ENCODE data around the gene NUP85. TPM values are rescaled to one million over a fixed set of nuclear protein-coding genes. Genes with fewer than 3 reads are reported as not detected.

The NUP85 gene
- polyA plus RNA-seq, 1 of the 3 experiments (the other 2 are of a cell fraction): 80.5 TPM

DNA sequence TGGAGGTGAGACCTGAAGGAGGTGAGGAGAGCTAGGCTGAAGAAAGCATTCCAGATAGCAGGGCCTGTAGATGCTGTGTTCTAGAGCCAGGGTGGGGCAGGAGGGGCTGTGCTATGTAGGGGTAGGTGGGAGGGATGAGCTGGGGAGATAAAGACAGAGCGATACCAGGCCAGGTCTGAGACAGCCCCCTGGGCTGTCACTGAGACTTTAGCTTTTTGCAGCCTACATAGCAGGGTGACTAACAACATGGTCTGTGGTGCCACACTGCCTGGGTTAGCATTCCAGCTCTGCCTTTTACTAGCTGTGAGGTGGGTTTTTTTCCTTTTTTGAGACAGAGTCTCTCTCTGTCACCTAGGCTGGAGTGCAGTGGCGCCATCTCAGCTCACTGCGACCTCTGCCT lies 14.3 kb downstream of the NUP85 start:
- CTCF ChIA-PET: interaction anchor here (1.0 to 14.9 kb wide), 8 partner anchors 11 to 231 kb away, joined by 3 to 136 read pairs (median 4); partner anchors contain the start of genes GGA3 and MRPS7
- POLR2A ChIA-PET: no interaction called here

DNA sequence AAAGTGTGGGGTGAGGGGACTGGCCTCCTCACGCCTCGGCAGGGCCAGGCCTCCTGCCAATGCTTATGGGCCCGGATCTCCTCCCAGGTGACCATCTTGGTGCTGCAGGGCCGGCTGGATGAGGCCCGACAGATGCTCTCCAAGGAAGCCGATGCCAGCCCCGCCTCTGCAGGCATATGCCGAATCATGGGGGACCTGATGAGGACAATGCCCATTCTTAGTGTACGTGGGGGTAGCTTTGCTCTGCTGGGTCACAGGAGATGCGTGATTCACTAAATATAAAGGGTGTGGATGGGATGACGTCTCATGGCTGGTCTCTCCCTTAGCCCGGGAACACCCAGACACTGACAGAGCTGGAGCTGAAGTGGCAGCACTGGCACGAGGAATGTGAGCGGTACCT lies 19.5 kb downstream of the NUP85 start:
- Histone ChIP-seq H3F3A (replicated peaks; ENCODE audit: insufficient read depth) (no peaks in the 10 kb centered on the region), H3K9me3 (no peaks in the 10 kb centered on the region), H4K20me1 (ENCODE audit: insufficient read depth) (no peaks in the 10 kb centered on the region), H3K27ac (ENCODE audit: low read depth in 2 of 2, low read length in 1 of 2) (no peak overlapping the region), H2AFZ (ENCODE audit: low read depth) (no peak overlapping the region), H3K4me3 (ENCODE audit: low read depth in 2 of 2, low read length in 1 of 2) (no peak overlapping the region), H3K4me1 (ENCODE audit: control insufficient read depth in 1 of 2, insufficient read depth in 2 of 2, low read depth in 1 of 2, low read length in 1 of 2) (no peaks in the 10 kb centered on the region), H3K36me3 (replicated peaks in 1 of 2; ENCODE audit: control insufficient read depth in 1 of 2, insufficient read depth in 2 of 2, low read length in 1 of 2) (peaks cover 37 to 43% of the 10 kb centered on the region in 2 experiments), H3K79me2 (ENCODE audit: insufficient read depth) (peaks cover 12% of the 10 kb centered on the region), H3K9me2 (no peaks in the 10 kb centered on the region), H3K27me3 (ENCODE audit: insufficient read depth) (no peaks in the 10 kb centered on the region), H3K9ac (no peak overlapping the region), H3K4me2 (no peak overlapping the region)
- ChIA-PET POLR2A (no interaction called here), CTCF (interaction anchor here (6.2 to 14.9 kb wide), 2 partner anchors 12 to 23 kb away, joined by 34 to 136 read pairs; no protein-coding TSS in a partner anchor)
- WGBS (ENCODE audit: low lambda C conversion rate): 90% methylated on average over 14 of the region's 14 CpGs
- TF ChIP-seq, protein P1, sequence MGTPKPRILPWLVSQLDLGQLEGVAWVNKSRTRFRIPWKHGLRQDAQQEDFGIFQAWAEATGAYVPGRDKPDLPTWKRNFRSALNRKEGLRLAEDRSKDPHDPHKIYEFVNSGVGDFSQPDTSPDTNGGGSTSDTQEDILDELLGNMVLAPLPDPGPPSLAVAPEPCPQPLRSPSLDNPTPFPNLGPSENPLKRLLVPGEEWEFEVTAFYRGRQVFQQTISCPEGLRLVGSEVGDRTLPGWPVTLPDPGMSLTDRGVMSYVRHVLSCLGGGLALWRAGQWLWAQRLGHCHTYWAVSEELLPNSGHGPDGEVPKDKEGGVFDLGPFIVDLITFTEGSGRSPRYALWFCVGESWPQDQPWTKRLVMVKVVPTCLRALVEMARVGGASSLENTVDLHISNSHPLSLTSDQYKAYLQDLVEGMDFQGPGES (IDR thresholded peaks at IDR 0.05; ENCODE audit: low read depth, low read length): no peak
- no peak for TF ChIP-seq ELF1 (IDR thresholded peaks at IDR 0.05)
- TF ChIP-seq, protein P2, sequence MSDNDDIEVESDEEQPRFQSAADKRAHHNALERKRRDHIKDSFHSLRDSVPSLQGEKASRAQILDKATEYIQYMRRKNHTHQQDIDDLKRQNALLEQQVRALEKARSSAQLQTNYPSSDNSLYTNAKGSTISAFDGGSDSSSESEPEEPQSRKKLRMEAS (IDR thresholded peaks at IDR 0.05; ENCODE audit: low read depth): no peak
- no peak for TF ChIP-seq TCF12 (IDR thresholded peaks at IDR 0.05)
- no peak for TF ChIP-seq FOXM1 (IDR thresholded peaks at IDR 0.05; ENCODE audit: low read depth)
- TF ChIP-seq CHD2 (IDR thresholded peaks at IDR 0.05; ENCODE audit: low read length, partially characterized antibody): no peak
- TF ChIP-seq, protein P3, sequence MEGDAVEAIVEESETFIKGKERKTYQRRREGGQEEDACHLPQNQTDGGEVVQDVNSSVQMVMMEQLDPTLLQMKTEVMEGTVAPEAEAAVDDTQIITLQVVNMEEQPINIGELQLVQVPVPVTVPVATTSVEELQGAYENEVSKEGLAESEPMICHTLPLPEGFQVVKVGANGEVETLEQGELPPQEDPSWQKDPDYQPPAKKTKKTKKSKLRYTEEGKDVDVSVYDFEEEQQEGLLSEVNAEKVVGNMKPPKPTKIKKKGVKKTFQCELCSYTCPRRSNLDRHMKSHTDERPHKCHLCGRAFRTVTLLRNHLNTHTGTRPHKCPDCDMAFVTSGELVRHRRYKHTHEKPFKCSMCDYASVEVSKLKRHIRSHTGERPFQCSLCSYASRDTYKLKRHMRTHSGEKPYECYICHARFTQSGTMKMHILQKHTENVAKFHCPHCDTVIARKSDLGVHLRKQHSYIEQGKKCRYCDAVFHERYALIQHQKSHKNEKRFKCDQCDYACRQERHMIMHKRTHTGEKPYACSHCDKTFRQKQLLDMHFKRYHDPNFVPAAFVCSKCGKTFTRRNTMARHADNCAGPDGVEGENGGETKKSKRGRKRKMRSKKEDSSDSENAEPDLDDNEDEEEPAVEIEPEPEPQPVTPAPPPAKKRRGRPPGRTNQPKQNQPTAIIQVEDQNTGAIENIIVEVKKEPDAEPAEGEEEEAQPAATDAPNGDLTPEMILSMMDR (IDR thresholded peaks at IDR 0.05): no peak
- TF ChIP-seq MXI1 (IDR thresholded peaks at IDR 0.05; ENCODE audit: low read depth, low read length): no peak
- TF ChIP-seq GATA2 (CRISPR knock-in tag; IDR thresholded peaks at IDR 0.05): no peak
- TF ChIP-seq YY1 (IDR thresholded peaks at IDR 0.05; ENCODE audit: low read depth): no peak
- no peak for TF ChIP-seq RAD21 (IDR thresholded peaks at IDR 0.05; ENCODE audit: low read length)
- TF ChIP-seq, protein P4, sequence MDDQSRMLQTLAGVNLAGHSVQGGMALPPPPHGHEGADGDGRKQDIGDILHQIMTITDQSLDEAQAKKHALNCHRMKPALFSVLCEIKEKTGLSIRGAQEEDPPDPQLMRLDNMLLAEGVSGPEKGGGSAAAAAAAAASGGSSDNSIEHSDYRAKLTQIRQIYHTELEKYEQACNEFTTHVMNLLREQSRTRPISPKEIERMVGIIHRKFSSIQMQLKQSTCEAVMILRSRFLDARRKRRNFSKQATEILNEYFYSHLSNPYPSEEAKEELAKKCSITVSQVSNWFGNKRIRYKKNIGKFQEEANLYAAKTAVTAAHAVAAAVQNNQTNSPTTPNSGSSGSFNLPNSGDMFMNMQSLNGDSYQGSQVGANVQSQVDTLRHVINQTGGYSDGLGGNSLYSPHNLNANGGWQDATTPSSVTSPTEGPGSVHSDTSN (IDR thresholded peaks at IDR 0.05): no peak
- no peak for TF ChIP-seq SIN3A (IDR thresholded peaks at IDR 0.05; ENCODE audit: borderline replicate concordance, low read depth, low read length)
- TF ChIP-seq TEAD4 (IDR thresholded peaks at IDR 0.05; ENCODE audit: borderline replicate concordance, insufficient read depth): no peak
- no peak for DNase-seq

More for the DNA sequence above, 14.3 kb downstream of the NUP85 start:
- no peaks in the 10 kb centered on the region for H4K20me1 ChIP-seq (ENCODE audit: insufficient read depth)
- H3K36me3 ChIP-seq (replicated peaks in 1 of 2; ENCODE audit: control insufficient read depth in 1 of 2, insufficient read depth in 2 of 2, low read length in 1 of 2): peaks cover 30 to 57% of the 10 kb centered on the region in 2 experiments
- no peaks in the 10 kb centered on the region for H3K4me1 ChIP-seq (ENCODE audit: control insufficient read depth in 1 of 2, insufficient read depth in 2 of 2, low read depth in 1 of 2, low read length in 1 of 2)
- peaks cover 5% of the 10 kb centered on the region for H3F3A ChIP-seq (replicated peaks; ENCODE audit: insufficient read depth)
- TF ChIP-seq JUND (IDR thresholded peaks at IDR 0.05): no peak
- no peak for TF ChIP-seq RCOR1 (IDR thresholded peaks at IDR 0.05; ENCODE audit: low read length)
- TF ChIP-seq MXI1 (IDR thresholded peaks at IDR 0.05; ENCODE audit: low read depth, low read length): no peak
- no peak for TF ChIP-seq POLR2AphosphoS5 (IDR thresholded peaks at IDR 0.05; ENCODE audit: low read depth, low read length)
- TF ChIP-seq EP300 (IDR thresholded peaks at IDR 0.05; ENCODE audit: borderline replicate concordance in 1 of 2, low read depth in 1 of 2, low read length in 1 of 2): no peak
- no peaks in the 10 kb centered on the region for H3K27me3 ChIP-seq (ENCODE audit: insufficient read depth)
- H3K79me2 ChIP-seq (ENCODE audit: insufficient read depth): peaks cover 17% of the 10 kb centered on the region
- no peak overlapping the region for H3K9ac ChIP-seq
- H3K27ac ChIP-seq (ENCODE audit: low read depth in 2 of 2, low read length in 1 of 2): no peak overlapping the region
- no peak overlapping the region for H3K4me2 ChIP-seq
- H2AFZ ChIP-seq (ENCODE audit: low read depth): no peak overlapping the region
- 95% methylated on average over 3 of the region's 3 CpGs for WGBS (ENCODE audit: low lambda C conversion rate)
- H3K9me3 ChIP-seq: no peaks in the 10 kb centered on the region
- H3K9me2 ChIP-seq: no peaks in the 10 kb centered on the region
- no peak overlapping the region for H3K4me3 ChIP-seq (ENCODE audit: low read depth in 2 of 2, low read length in 1 of 2)
- DNase-seq: no peak

All from SK-N-SH (cell line).